Smooth muscle cell (in vitro differentiated cells): ENCODE data around the gene GABRB1. TPM values are rescaled to one million over a fixed set of nuclear protein-coding genes. Genes with fewer than 3 reads are reported as not detected.

Experiments
- DNase-seq: peaks from one replicate; lab custom pipeline; 2025; ENCODE audit not compliant: unreplicated experiment; lab: John Stamatoyannopoulos, UW
- H2AFZ ChIP-seq: fragments of 200-600 bp; sonication (generic); 2 replicates; pipeline ENCODE4 v1.6.0; 2016; ENCODE audit warnings: antibody characterized with exemption, low read depth, mild to moderate bottlenecking
- H3F3A ChIP-seq: fragments of 200-600 bp; sonication (generic); 2 replicates; pipeline ENCODE4 v1.6.0; 2017; ENCODE audit warnings: antibody characterized with exemption, low read depth
- H3K27ac ChIP-seq: fragments of 200-600 bp; sonication (generic); 2 replicates; pipeline ENCODE4 v1.5.1; 2016; ENCODE audit warnings: low read depth, mild to moderate bottlenecking
- H3K27me3 ChIP-seq: fragments of 200-600 bp; sonication (generic); 2 replicates; pipeline ENCODE4 v1.6.1; 2016; ENCODE audit warnings: low read depth, mild to moderate bottlenecking
- H3K36me3 ChIP-seq: fragments of 200-600 bp; sonication (generic); 2 replicates; pipeline ENCODE4 v1.5.1; 2016; ENCODE audit warnings: low read depth
- H3K4me1 ChIP-seq: fragments of 200-600 bp; sonication (generic); 2 replicates; pipeline ENCODE4 v1.5.1; 2016; ENCODE audit warnings: low read depth
- H3K4me2 ChIP-seq: fragments of 200-600 bp; sonication (generic); 2 replicates; pipeline ENCODE4 v1.6.0; 2016; ENCODE audit warnings: mild to moderate bottlenecking
- H3K4me3 ChIP-seq: fragments of 200-600 bp; sonication (generic); 2 replicates; pipeline ENCODE4 v1.5.1; 2016; ENCODE audit warnings: mild to moderate bottlenecking
- H3K79me2 ChIP-seq: fragments of 200-600 bp; sonication (generic); 2 replicates; pipeline ENCODE4 v1.6.0; 2016; ENCODE audit warnings: low read depth, mild to moderate bottlenecking
- H3K9ac ChIP-seq: fragments of 200-600 bp; sonication (generic); 2 replicates; pipeline ENCODE4 v1.6.0; 2016; ENCODE audit warnings: low read depth
- H3K9me3 ChIP-seq: fragments of 200-600 bp; sonication (generic); replicated peaks from 2 replicates; pipeline ENCODE4 v1.5.1; 2016; ENCODE audit warnings: low read depth
- H4K20me1 ChIP-seq: fragments of 200-600 bp; sonication (generic); 2 replicates; pipeline ENCODE4 v1.6.0; 2016; ENCODE audit warnings: low read depth
- WGBS: methylation state at CpG from one replicate; pipeline ENCODE4 v1.1.7; 2016; ENCODE audit warnings: low lambda C conversion rate; 5-methylcytosine and 5-hydroxymethylcytosine counted together
- polyA plus RNA-seq: library from polyadenylated mRNA; unstranded; fragments of >200 nt; fragmentation: Nextera tagmentation; extraction: Ambion mirVana; gene quantifications from 2 replicates; pipeline ENCODE4 v1.2.1, GENCODE V29; 2016
- total RNA-seq: library from RNA; depleted of rRNA; stranded (reverse); fragments of >200 nt; gene quantifications from 2 replicates; pipeline ENCODE4 v1.2.3, GENCODE V29; 2014
- TF ChIP-seq, protein P1 (sequence below): fragments of 200-600 bp; sonication (generic); IDR thresholded peaks from 2 replicates; pipeline ENCODE4 v1.5.1; 2017; ENCODE audit warnings: borderline replicate concordance, mild to moderate bottlenecking, antibody characterized with exemption; ENCODE audit not compliant: insufficient read depth, poor library complexity, severe bottlenecking

The GABRB1 gene
- total and polyA plus RNA-seq, 2 experiments from 2014 or later = 0.22 TPM; not detected in 1

DNA sequence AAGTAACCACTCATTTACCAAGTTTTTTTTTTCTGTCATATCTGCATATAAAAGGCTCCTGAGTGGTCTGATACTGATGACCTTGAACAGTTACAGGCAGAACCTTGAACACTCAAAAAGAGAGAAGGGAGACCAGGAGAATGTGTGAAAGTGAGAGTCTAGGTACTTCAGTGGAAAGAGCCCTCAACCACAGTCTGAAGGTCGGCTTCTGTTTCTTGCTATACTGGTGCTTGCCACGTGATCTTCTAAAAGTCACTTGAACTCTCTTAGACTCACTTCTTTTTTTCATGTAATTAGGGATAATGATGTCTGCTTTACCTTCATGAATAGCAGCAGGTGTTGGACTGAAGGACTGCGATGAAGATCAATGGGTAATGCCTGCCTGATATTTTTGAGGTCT lies 22.8 kb downstream of the GABRB1 start:
- Histone ChIP-seq H3K36me3 (no peaks in the 10 kb centered on the region), H3K27ac (no peak overlapping the region), H3K9me3 (no peaks in the 10 kb centered on the region), H3K4me3 (no peak overlapping the region), H3K27me3 (no peaks in the 10 kb centered on the region), H3K4me2 (no peak overlapping the region), H3K79me2 (no peaks in the 10 kb centered on the region), H2AFZ (no peak overlapping the region), H3K9ac (no peak overlapping the region), H3K4me1 (no peaks in the 10 kb centered on the region), H4K20me1 (no peaks in the 10 kb centered on the region), H3F3A (no peaks in the 10 kb centered on the region)
- DNase-seq = no peak
- 83% methylated on average over 3 of the region's 3 CpGs for WGBS
- TF ChIP-seq, protein P1, sequence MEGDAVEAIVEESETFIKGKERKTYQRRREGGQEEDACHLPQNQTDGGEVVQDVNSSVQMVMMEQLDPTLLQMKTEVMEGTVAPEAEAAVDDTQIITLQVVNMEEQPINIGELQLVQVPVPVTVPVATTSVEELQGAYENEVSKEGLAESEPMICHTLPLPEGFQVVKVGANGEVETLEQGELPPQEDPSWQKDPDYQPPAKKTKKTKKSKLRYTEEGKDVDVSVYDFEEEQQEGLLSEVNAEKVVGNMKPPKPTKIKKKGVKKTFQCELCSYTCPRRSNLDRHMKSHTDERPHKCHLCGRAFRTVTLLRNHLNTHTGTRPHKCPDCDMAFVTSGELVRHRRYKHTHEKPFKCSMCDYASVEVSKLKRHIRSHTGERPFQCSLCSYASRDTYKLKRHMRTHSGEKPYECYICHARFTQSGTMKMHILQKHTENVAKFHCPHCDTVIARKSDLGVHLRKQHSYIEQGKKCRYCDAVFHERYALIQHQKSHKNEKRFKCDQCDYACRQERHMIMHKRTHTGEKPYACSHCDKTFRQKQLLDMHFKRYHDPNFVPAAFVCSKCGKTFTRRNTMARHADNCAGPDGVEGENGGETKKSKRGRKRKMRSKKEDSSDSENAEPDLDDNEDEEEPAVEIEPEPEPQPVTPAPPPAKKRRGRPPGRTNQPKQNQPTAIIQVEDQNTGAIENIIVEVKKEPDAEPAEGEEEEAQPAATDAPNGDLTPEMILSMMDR = no peak

DNA sequence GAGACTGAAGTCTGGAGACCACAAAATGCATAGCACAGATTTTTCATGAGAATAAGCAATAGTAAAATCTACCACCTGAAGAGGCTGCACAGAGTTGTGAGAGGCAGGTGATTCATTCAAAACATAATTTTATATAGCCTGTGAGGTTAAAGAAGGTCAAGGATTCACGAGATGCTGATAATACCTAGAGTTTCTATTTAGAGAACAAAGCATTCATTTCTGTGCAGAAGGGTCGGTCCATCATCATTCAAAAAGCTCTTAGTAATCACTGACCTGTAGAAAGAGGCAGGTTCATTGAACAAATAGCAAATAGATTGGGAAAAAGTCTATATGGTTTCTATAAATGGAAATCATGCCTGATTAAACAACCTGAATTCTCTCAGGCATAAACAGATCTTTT lies 26.6 kb downstream of the GABRB1 start:
- no peak for DNase-seq
- TF ChIP-seq, protein P1 = no peak
- no peaks in the 10 kb centered on the region for H3K79me2 ChIP-seq
- no peaks in the 10 kb centered on the region for H3F3A ChIP-seq
- H4K20me1 ChIP-seq = no peaks in the 10 kb centered on the region
- H2AFZ ChIP-seq = no peak overlapping the region
- no peaks in the 10 kb centered on the region for H3K36me3 ChIP-seq
- H3K4me2 ChIP-seq = no peak overlapping the region
- H3K27me3 ChIP-seq = no peaks in the 10 kb centered on the region
- no peaks in the 10 kb centered on the region for H3K9me3 ChIP-seq
- H3K4me3 ChIP-seq = no peak overlapping the region
- H3K27ac ChIP-seq = no peak overlapping the region
- H3K9ac ChIP-seq = no peak overlapping the region
- H3K4me1 ChIP-seq = no peaks in the 10 kb centered on the region
- 87% methylated on average over 2 of the region's 2 CpGs for WGBS

DNA sequence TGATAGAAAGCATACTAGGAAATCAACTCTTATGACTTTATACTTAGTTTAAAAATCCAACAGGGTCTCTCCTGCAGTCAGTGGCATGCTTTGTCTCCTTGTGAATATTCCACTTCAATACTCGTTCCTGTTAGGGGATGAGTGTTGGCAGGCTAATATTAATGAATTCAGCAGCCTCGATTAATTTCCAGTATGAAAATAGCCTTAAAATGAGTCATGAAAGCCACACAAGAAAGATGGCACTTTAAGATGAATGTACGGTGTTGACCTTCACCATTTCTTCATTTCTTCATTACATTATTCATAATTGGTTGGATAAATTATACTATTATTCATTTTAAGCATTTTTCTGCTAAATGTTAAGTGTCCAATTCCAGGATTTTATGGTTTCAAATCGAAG lies 29.2 kb downstream of the GABRB1 start:
- Histone ChIP-seq H3K27ac (no peak overlapping the region), H3K36me3 (no peaks in the 10 kb centered on the region), H3K79me2 (no peaks in the 10 kb centered on the region), H3K9ac (no peak overlapping the region), H3K4me1 (no peaks in the 10 kb centered on the region), H2AFZ (no peak overlapping the region), H4K20me1 (no peaks in the 10 kb centered on the region), H3K4me3 (no peak overlapping the region), H3K9me3 (no peaks in the 10 kb centered on the region), H3K4me2 (no peak overlapping the region), H3K27me3 (no peaks in the 10 kb centered on the region), H3F3A (no peaks in the 10 kb centered on the region)
- DNase-seq = no peak
- 76% methylated on average over 4 of the region's 4 CpGs for WGBS
- TF ChIP-seq, protein P1 = no peak

DNA sequence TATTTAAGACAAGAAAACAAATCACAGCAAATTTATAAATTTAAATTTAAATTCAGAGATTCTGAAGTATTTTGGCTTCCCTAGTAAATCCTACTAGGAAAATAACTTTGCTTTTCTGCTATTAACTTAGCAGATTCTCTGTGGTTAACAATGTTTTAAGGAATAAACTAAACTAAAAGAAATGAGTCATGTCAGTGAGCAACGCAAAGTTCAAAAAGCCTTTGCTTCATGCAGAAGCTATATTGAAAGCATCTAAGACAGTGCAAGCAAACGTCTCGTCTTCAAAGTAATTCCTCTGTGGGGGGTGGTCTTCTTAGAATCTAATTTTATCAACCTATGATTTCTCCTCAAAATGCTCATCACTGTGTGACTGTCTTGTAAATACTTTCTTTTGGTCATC lies 30.1 kb downstream of the GABRB1 start:
- Histone ChIP-seq H4K20me1 (no peaks in the 10 kb centered on the region), H3K9ac (no peak overlapping the region), H3K4me2 (peak overlapping the region; percentile 6), H3K9me3 (no peaks in the 10 kb centered on the region), H3K4me3 (no peak overlapping the region), H3K36me3 (no peaks in the 10 kb centered on the region), H3K27me3 (no peaks in the 10 kb centered on the region), H3K27ac (no peak overlapping the region), H3K79me2 (no peaks in the 10 kb centered on the region), H2AFZ (no peak overlapping the region), H3F3A (no peaks in the 10 kb centered on the region), H3K4me1 (no peaks in the 10 kb centered on the region)
- TF ChIP-seq, protein P1 = no peak
- no peak for DNase-seq
- WGBS = 26% methylated on average over 3 of the region's 3 CpGs
